MCF 10A (cell line): ENCODE results near the gene CLEC18A. TPM values are rescaled to one million over a fixed set of nuclear protein-coding genes. Genes with fewer than 3 reads are reported as not detected.

Experiments
- BruUV-seq: library from RNA; stranded (reverse); fragments of 400-500 nt; replicated peaks from 2 replicates; lab custom pipeline; 2021; lab: Mats Ljungman, UMichigan
- CTCF ChIA-PET: fragments of 300-600 bp; sonication (Branson Sonifier 250); formaldehyde crosslinking; extraction: SDS; loops from one replicate; lab custom pipeline; 2021; ENCODE audit warnings: antibody characterized with exemption, inconsistent platforms; lab: Yijun Ruan, JAX
- POLR2A ChIA-PET: fragments of 300-600, 350-650 bp; sonication (Branson Sonifier 250); formaldehyde crosslinking; extraction: SDS; loops from one replicate; lab custom pipeline; 2020; ENCODE audit warnings: antibody characterized with exemption, inconsistent platforms; lab: Yijun Ruan, JAX
- DNase-seq: peaks from one replicate; pipeline ENCODE4 v3.0.0-alpha.2; 2018; ENCODE audit not compliant: unreplicated experiment
- H3K27ac Mint-ChIP-seq: one replicate; pipeline ENCODE4 v1.8.0; 2022; ENCODE audit warnings: mild to moderate bottlenecking, low read depth, mixed read lengths; ENCODE audit not compliant: unreplicated experiment
- H3K27me3 Mint-ChIP-seq: one replicate; pipeline ENCODE4 v1.8.0; 2022; ENCODE audit warnings: mixed read lengths; ENCODE audit not compliant: insufficient read depth, unreplicated experiment
- H3K36me3 Mint-ChIP-seq: one replicate; pipeline ENCODE4 v1.8.0; 2022; ENCODE audit warnings: mild to moderate bottlenecking, moderate library complexity, mixed read lengths; ENCODE audit not compliant: insufficient read depth, unreplicated experiment
- H3K4me1 Mint-ChIP-seq: one replicate; pipeline ENCODE4 v1.8.0; 2022; ENCODE audit warnings: mixed read lengths; ENCODE audit not compliant: insufficient read depth, unreplicated experiment
- H3K4me3 Mint-ChIP-seq: one replicate; pipeline ENCODE4 v1.8.0; 2022; ENCODE audit warnings: mild to moderate bottlenecking, moderate library complexity, mixed read lengths; ENCODE audit not compliant: unreplicated experiment
- H3K9me3 Mint-ChIP-seq: one replicate; pipeline ENCODE4 v1.8.0; 2022; ENCODE audit warnings: mixed read lengths; ENCODE audit not compliant: unreplicated experiment
- intact Hi-C: fragments of 100-400 bp; cut with micrococcal nuclease; formaldehyde crosslinking; loops from 2 replicates; pipeline ENCODE4 v1.14.1; 2022
- total RNA-seq: library from RNA; stranded (reverse); gene quantifications from 2 replicates; pipeline ENCODE4 v1.2.3, GENCODE V29; 2022
- TF ChIP-seq, protein P1 (sequence below): fragments of 200-600 bp; IDR thresholded peaks from one replicate; pipeline ENCODE4 v1.8.0; 2022; ENCODE audit warnings: antibody characterized with exemption, mild to moderate bottlenecking; ENCODE audit not compliant: unreplicated experiment

CLEC18A gene
- total RNA-seq, 1 experiment from 2014 or later = 0.28 TPM

DNA sequence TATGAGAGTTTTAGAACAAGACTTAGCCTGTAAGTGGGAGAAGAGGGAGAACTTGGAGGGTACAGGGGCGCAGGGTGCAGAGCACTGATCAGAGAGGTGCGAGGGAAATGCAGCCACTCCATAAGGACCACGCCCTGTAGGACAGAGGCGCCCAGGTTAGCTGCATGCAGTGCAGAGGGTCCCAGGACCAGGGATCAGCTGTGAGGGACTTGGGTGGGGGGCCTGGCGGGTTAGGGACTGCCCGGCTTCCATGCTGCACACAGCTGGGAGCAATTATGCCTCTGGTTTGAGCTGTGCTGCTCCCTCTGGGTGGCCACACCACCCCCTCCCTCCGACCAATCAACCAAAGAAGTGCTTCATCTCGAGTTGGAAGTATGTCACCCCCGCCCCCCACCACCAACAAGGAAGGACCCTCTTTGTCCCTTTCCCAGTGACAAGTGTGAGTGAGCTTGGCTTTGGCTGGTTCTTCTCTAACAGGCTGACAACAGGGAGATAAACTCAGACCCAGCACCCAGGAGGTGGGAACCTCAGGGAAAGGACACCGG is 22.2 kb upstream of the CLEC18A start:
- CTCF ChIA-PET = interaction anchor here (0.8 to 4.3 kb wide), 11 partner anchors 11 to 223 kb away, joined by 3 to 66 read pairs (median 7); no protein-coding TSS in a partner anchor

DNA sequence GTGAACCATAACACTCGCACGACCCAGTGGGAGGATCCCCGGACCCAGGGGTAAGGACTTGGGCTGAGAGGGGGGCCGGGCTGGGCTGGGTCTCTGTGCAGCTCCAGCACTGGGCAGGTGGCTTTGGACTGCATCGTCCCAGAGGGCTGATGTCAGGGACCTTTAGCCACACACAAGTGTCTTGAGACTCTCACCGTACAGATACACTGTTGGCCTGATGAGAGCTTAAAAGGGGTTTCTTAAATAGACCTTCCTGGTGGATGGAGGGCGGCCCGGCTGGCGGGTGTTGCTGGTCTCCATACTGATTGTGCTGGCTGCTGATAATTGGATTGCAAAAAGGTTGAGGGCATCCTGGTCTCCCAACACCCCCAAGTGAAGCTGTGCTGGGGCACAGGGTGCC is 21.7 kb upstream of the CLEC18A start:
- no TSS peak for BruUV-seq
- POLR2A ChIA-PET = no interaction called here
- Mint-ChIP-seq H3K4me3 (no peak overlapping the region), H3K27ac (no peak overlapping the region), H3K27me3 (no peaks in the 10 kb centered on the region), H3K4me1 (no peaks in the 10 kb centered on the region), H3K9me3 (no peaks in the 10 kb centered on the region), H3K36me3 (peaks cover 21% of the 10 kb centered on the region)
- CTCF ChIA-PET = interaction anchor here (0.7 to 4.3 kb wide), 27 partner anchors 9 to 532 kb away, joined by 3 to 66 read pairs (median 5); no protein-coding TSS in a partner anchor
- intact Hi-C loops = no loop called here
- TF ChIP-seq, protein P1, sequence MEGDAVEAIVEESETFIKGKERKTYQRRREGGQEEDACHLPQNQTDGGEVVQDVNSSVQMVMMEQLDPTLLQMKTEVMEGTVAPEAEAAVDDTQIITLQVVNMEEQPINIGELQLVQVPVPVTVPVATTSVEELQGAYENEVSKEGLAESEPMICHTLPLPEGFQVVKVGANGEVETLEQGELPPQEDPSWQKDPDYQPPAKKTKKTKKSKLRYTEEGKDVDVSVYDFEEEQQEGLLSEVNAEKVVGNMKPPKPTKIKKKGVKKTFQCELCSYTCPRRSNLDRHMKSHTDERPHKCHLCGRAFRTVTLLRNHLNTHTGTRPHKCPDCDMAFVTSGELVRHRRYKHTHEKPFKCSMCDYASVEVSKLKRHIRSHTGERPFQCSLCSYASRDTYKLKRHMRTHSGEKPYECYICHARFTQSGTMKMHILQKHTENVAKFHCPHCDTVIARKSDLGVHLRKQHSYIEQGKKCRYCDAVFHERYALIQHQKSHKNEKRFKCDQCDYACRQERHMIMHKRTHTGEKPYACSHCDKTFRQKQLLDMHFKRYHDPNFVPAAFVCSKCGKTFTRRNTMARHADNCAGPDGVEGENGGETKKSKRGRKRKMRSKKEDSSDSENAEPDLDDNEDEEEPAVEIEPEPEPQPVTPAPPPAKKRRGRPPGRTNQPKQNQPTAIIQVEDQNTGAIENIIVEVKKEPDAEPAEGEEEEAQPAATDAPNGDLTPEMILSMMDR = no peak
- no peak for DNase-seq

More for the DNA sequence above, 22.2 kb upstream of the CLEC18A start:
- Mint-ChIP-seq H3K4me1 (no peaks in the 10 kb centered on the region), H3K27me3 (no peaks in the 10 kb centered on the region), H3K36me3 (peaks cover 21% of the 10 kb centered on the region), H3K4me3 (no peak overlapping the region), H3K9me3 (no peaks in the 10 kb centered on the region), H3K27ac (no peak overlapping the region)
- BruUV-seq = no TSS peak
- intact Hi-C loops = no loop called here
- TF ChIP-seq, protein P1 = no peak
- POLR2A ChIA-PET = no interaction called here
- no peak for DNase-seq

DNA sequence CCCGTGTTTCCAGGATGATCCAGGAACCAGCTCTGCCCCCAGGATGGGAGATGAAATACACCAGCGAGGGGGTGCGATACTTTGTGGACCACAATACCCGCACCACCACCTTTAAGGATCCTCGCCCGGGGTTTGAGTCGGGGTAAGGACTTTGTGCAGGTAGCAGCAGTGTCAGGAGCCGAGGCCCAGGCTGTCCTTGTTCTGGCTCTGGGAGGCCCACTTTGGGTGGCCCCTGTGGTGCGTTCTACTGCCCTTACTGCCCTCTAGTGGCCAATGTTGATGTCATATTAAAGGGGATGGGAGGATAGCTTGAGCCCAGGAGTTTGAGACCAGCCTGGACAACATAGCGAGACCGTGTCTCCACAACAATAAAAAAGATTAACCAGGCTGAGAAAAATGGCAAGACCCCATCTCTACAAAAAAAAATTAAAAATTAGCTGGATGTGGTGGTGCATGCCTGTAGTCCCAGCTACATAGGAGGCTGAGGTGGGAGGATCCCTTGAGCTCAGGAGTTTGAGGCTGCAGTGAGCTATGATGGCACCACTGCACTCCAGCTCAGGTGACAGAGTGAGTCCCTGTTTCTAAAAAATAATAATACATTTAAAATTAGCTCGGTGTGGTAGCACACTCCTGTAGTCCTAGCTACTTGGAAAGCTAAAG is 20.9 kb upstream of the CLEC18A start:
- TF ChIP-seq, protein P1 = peak; percentile 59
- Mint-ChIP-seq H3K27me3 (no peaks in the 10 kb centered on the region), H3K36me3 (peaks cover 21% of the 10 kb centered on the region), H3K4me3 (no peak overlapping the region), H3K4me1 (no peaks in the 10 kb centered on the region), H3K9me3 (no peaks in the 10 kb centered on the region), H3K27ac (no peak overlapping the region)
- no TSS peak for BruUV-seq
- intact Hi-C loops = loop anchor here (1.0 kb wide), 1 partner anchor 134 kb away; no protein-coding TSS in a partner anchor
- POLR2A ChIA-PET = interaction anchor here (1.3 kb wide), 1 partner anchor 176 kb away, joined by 5 read pairs; the partner anchor contains the start of gene NOB1
- CTCF ChIA-PET = interaction anchor here (0.6 to 4.3 kb wide), 44 partner anchors 8 to 544 kb away, joined by 3 to 66 read pairs (median 4); partner anchors contain the start of gene TERF2
- peak; percentile 72 for DNase-seq

DNA sequence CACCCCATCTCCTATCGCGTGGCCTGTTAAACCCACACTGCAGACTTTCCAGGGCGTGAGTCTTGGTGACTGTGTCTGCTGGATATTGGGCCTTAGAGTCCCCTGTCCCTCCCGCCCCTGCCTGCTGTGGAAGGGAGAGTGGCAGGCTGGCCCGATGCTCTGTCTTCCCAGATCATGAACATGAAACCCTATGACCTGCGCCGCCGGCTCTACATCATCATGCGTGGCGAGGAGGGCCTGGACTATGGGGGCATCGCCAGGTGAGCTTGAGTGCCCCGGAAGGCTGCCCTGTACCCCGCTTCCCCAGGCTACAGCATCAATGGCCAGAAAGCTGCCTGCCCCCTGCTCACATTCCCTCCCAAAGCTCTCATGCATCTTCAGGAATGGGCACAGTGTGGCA is 19.5 kb upstream of the CLEC18A start:
- ChIA-PET POLR2A (no interaction called here), CTCF (interaction anchor here (0.5 to 4.3 kb wide), 5 partner anchors 9 to 537 kb away, joined by 3 to 66 read pairs (median 3); no protein-coding TSS in a partner anchor)
- no peak overlapping the region for H3K4me3 Mint-ChIP-seq
- intact Hi-C loops = no loop called here
- H3K27me3 Mint-ChIP-seq = no peaks in the 10 kb centered on the region
- DNase-seq = no peak
- TF ChIP-seq, protein P1 = no peak
- peaks cover 21% of the 10 kb centered on the region for H3K36me3 Mint-ChIP-seq
- H3K27ac Mint-ChIP-seq = no peak overlapping the region
- H3K4me1 Mint-ChIP-seq = no peaks in the 10 kb centered on the region
- no peaks in the 10 kb centered on the region for H3K9me3 Mint-ChIP-seq
- no TSS peak for BruUV-seq
